Measurements from ENCODE around the gene COL27A1.

The COL27A1 gene

DNA sequence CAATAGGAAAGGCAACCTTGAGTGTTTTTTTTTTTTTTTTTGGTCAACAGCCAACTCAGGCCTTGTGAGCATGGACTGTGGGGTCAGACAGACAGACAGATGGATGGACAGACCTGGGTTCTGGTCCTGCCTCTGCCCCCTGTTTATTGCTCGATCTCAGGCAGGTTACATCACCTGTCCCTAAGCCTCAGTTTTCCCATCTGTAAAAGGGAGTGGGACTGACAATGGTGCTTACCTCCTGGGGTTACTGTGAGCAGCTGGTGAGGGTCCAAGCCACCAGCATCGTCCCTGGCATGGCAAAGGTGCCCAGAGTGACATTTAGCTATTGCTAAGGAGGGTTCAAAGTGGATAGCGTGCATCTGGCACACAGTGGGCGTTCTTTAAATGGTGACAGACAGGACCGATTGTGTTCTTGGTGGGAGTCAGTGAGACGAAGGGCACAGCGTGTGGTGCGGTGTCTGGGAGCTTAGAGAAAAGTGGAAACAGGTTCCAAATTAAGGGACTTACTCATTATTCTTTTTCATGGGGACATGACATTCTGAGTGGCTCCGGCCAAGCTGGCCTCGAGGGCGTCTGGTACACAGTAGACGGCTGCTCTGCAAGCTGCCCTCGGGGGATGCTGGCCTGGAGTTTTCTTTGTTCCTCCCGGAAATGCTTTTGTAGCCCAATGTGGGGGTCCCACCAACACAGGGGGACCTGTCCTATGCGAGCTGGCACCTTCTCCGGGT lies 72.1 kb downstream of the COL27A1 start:
- no peak for DNase-seq (ENCODE audit: low spot score)

DNA sequence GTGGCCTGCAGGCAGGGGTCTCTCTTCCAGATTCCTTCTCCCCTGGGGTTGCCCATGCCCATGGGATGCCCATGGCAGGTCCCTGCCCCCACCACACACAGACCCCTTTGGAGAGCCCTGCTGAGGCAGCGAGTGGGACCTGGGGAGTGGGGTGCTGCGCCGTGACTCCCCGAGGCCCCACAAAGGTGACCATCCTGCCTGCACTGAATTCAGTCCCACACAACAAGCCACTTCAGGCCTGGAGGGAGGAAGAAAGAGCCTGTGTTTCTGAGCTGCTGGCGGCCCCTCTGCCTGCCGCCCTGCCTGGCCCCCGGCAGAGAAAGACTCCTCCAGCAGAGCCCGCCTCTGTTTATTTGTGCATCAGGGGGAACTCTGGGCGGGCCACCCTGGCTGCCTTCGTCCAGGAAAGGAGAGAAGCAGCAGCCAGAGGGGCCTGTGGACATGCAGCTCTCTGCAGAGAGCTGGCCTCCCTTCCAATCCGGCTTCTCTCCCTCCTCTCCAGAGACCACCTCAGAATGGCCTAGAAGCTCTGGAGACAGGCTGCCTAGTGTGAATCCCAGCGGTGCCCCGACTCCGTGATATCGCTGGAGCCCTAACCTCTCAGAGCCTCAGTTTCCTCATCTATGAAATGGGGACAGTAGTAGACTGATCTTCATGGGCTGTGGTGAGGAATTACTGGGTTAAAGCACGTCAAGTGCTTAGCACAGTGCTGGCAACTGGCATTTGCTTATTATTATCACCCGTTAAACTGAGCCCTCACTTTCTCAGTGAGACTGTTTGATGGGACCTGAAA lies 72.9 kb downstream of the COL27A1 start:
- no peak for DNase-seq (ENCODE audit: low spot score)

DNA sequence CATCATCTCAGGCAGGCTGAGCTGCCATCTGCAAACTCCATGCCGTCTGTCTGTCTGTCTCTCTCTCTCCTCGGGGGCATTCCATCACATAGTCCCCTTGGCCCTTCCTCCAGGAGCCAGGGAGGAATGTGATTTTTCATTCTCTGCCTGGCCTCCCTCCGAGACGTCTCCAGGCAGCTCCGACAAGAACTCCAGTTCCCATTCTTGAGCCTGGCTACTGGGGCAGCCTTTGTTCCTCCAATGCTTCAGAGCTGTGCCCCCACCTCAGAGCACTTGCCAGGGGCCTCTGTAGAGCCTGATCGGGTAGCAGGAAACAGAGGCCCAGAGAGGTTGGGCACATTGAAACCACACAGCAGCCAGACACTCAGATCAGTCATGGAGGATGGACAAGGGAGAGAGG lies 74.0 kb downstream of the COL27A1 start:
- no peak for DNase-seq (ENCODE audit: low spot score)

DNA sequence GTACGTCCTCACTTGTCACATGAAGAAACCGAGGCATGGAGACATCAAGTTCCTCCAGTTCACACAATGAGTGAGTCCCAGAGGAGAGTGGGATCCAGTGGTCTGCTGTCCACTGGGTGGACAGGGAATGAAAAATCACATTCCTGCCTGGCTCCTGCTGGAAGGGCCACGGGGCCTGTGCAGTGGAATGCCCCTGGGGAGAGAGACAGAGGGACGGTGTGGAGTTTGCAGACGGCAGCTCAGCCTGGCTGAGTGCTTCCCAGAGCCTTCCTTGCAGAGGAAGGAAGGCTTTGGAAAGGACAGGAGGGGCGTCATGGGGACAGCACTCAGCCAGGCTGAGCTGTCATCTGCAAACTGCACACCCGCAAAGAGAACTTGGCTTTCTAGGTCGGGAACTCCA lies 74.7 kb downstream of the COL27A1 start:
- no peak for DNase-seq (ENCODE audit: low spot score)

DNA sequence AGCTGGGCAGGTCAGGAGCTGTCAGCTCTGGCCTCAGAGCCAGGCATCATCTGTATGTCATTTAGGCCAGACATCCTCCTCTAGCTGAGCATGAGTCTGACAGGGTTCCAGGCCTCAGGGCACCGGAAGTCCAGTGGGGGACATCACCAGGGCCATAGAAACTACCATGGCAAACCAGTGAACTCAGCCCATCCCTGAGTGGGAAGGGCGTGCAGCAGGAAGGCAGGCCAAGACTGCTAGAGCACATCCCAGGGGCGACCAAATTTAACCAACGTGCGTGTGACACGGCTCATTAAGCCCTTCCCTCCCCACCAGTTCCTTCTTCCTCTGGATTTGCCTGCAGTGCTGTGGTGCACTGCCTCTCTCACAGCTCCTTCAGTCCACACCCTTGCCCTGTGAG lies 75.9 kb downstream of the COL27A1 start:
- no peak for DNase-seq (ENCODE audit: low spot score)

DNA sequence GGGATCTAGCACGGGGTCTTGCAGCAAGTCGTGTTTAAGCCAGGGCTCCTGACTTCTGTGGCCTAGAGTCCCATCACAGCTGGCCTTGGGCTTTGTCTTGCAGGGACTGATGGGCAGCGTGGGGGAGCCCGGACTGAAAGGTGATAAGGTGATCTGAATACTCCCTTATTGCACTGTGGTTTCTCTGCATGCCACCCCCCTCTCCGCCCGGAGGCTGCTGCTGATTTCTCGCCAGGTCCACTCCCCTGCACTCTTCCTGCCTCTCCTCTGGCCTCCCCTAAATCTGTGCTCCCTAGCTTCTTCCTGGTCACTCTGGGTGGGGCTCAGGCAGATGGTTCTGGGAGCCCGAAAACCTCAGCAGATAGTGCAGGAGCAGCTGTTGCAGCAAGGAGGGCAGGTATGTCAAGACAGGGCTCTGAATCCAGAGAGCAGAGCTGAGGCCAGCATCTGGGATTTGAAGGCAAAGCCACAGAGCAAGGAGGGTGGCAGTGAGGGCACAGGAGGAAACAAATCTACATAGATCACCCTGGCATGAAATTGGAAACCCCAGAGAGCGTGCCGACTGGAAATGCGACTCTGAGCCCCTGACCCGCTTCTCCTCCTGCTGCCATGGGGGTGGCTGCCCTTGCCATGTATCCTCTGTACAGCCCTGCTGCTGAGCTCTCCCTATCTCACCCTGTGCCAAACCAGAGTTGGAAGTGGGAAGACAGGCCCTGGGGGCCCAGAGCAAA lies 76.5 kb downstream of the COL27A1 start:
- DNase-seq (ENCODE audit: low spot score) = no peak

DNA sequence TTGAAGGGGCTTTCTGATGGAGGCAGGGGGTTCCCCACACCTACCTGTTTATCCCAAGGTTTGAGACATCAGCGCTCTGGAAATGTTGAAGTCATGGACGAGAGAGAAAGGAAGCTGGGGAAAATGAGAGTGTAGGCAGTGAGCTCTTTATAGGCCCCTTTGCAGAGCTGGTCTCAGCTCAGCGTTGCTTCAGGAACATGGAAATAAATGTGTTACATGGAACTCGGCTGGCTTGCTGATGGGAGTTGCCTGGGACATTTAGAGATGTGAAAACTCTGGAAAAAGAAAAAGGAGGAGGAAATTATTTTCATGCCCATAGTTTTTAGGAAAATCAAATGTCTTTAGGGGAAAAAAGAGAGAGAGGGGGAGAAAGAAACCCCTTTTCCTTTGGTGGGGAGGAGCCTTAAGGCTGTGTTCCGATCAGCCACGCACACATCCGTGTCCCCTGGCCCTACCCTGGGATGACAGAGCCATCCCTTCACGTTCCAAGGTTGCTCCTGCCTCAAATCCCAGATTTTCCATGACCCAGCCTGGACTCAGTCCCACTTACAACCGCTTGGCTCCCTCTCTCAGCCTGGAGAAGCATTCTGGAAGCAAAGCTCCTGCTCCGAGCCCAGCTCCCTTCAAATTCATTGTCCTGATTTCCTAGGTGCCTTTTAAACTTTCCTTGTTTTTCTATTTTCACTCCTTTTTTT lies 78.3 kb downstream of the COL27A1 start:
- no peak for DNase-seq (ENCODE audit: low spot score)

DNA sequence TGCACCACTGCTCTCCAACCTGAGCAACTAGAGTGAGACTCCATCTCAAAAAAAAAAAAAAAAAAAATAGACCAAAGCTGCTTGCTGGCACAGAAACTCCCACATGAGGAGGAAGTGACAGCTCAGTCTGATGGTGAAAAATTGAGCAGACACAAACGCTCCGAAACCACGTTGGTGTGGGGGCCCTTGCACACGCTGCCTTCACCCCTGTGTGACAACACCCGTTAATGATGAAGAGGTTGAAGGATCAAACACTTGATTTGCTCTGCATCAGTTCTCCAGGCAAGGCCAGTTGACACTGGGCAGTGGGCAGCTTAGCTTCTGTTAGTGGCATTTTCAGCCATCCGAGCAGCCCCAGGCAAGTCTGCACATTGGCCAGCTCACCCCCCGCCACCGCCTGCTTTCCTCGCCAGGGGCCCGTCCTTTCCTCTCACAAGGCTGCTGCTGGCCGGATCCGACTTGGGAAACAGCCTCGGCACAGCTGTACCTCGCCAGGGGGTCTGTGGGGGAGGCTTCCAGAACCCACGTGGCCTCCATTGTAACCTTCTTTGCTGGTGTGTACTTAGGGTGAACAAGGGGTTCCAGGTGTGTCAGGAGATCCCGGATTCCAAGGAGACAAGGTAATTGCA lies 79.8 kb downstream of the COL27A1 start:
- no peak for DNase-seq (ENCODE audit: low spot score)

DNA sequence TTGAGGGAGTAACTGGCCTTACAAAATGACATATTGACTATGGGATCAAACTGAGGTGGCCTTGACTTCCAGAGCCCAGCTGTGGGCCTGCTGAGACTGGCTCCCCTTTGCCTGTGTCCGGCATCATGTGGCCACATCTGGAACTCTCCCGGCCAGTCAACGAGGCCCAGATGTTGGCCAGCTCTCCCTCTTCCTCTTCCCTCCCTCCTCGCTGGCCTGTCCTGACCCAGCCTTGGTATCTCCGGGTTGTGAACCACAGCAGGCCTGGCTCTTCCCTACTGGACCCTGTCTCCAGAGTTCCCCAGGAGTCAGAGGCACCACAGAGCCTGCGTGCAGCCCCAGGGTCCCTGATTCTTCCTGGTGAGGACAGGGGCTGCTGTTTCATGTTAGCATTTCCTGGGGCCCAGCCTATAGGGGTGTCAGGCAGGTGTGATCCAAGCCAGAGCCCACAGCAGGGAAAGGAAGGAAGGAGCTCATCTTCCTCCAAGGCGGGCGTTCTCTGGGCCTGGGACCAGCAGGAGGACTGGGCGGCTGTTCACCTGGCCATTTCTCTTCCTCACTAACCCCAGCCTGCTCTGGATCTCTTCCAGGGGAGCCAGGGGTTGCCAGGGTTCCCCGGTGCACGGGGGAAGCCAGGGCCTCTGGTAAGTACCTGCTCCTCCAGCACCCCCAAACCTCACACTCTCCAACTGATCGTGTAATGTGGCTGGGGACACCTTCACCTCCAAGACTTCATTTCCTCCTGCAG lies 81.2 kb downstream of the COL27A1 start:
- no peak for DNase-seq (ENCODE audit: low spot score)

DNA sequence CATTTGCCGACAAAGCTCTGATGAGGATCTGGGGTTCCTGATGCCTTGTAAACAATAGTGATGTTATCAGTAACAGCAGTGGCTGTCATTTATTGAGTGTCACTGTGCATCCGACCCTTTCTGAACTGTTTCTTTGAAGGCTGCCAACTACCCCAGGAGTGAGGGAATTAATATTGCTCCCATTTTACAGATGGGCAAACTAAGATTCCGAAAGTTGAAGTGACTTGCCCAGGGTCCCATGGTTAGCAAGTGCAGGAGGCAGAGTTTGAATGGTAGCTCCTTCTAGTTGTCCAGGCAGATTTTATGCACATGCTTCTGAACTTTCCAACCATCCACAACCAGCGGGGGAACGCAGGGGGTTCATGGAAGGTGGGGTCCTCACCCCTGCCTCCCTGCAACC lies 81.9 kb downstream of the COL27A1 start:
- DNase-seq (ENCODE audit: low spot score) = no peak

DNA sequence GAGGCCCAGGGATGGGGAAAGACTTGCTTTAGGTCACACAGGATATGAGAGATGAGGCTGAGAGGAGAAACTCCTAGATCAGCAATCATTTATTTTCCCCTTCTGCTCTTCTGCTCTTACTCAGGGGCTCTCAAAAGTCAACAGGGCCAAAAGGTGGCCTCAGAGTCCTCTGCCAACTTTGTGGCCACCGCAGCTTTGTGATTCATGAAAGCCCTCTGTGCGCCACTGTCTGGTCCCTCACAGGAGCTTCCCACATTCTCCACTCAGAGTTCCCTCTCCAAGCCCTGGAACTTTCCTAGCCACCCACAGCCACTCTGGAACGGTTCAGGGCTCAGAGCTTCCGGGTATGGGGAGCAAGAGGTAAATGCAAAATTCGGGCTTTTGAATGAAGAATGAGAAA lies 82.4 kb downstream of the COL27A1 start:
- no peak for DNase-seq (ENCODE audit: low spot score)

DNA sequence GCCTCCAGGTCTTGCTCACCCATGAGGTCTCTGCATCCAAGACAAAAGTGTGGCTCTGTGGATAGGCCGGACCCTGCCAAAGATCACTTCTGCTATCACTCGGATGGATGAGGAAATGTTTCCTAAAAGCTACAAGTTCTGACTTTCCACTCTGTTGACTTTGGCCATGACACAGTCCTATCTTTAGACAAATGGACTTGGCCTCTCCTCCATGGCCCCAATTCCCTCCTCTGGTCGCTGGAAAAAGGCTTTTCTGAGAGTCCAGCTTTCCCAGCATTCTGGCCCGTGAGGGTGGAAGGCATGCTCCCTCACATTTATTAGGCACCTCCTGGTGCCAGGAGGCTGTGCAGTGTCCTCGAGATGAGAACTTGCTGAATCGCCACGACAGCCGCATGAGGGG lies 83.1 kb downstream of the COL27A1 start:
- DNase-seq (ENCODE audit: low spot score) = no peak

DNA sequence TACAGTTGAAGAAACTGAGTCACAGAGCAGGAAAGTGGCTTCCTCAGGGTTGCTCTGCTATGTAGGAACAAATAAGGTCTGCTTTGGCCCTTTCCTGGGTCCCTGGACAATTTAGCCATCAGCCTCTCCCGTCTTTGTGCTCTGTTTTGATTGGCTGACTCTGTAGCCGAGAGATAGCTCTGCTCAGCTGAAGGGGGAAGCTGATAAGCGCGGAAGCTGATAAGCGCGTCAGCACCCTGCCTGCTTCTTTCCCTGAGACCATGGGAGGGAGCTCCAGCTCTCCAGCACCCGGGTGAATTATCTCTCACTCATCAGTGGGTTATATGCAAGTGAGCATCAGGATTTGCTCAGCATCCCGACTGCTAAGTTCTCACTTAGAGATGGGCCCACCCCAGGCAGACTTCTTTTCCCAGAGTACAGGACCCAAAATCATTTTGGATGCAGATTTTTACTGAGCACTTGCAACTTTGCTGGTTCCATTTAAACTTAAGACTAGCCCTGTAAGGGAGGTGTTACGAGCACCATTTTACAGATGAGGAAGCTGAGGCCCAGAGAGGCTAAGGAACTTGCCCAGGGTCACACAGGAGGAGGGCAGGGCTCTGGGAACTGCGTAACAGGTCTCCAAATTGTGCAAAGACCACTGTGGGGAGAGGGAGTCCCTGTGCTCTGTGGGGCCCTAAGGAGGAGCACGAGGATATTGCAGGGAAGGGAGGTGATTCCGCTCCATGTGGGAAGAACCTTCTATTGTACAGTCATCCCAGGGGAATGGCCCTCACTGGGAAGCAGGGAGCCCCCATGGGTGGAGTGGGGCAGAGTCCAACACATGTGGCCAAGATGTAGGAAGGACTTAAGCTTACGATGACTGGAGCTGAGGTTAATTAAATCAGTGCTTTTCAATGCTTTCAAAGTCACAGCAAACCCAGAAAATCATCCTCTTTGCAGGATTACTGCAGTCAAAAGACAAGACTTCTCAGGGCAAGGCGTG lies 83.8 kb downstream of the COL27A1 start:
- DNase-seq (ENCODE audit: low spot score) = no peak

DNA sequence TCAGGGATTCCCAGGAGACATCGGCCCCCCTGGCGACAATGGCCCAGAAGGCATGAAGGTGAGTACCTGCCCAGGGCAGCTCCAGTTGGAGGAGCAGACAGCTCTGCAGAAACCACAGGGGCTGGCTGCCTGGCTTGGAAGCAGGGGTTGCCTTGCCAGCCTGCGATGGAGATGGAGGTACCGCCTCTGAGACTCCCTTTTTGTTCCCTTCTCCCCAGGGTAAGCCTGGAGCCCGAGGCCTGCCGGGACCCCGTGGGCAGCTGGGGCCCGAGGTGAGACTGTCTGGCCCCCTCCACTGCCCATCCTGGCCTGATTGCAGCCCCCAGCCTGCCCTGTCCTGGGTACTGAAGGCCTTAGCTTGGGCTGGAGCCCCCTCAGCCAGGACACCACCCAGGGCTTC lies 84.9 kb downstream of the COL27A1 start:
- DNase-seq (ENCODE audit: low spot score) = no peak

DNA sequence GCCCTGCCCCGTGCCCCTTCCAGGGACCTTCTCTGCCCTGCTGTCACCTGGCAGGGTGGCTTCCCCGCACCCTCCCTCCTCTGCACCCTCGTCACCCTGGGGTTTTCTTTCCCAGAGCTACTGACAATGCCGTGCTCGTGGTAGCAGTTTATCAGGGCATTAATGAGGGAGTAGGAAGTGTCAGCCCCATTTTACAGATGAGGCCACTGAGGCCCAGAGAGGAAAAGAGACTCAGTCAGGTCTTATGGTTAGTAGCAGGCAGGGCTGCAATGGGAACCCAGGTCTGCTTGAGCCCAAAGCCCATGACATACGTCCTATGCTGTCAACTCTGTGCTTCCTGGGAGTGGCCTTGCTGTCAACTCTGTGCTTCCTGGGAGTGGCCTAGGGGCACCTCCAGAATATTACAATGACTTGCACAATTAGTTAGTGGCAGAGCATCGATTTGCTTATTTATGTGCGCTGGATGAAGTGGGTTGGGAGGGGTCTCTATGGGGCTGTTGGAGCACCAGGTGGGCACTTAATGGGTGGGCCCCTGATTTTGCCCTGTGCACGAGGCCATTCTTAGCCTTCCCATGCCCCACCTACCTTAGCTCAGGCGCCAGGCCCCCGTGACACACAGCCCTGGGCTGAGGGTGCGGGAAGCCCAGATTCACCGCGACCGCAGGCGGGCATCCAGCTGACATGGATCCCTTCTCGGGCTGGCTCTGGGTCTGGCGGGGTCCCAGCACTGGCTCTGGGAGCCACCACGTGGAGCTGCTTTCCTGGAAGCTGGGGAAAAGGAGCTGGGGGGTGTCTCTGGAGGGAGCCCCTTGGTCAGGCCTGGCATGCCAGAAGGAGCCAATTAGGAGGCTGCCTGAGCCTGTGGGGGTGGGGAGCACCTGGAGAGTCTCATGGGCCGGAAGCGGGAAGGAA lies 85.6 kb downstream of the COL27A1 start:
- DNase-seq (ENCODE audit: low spot score) = no peak

DNA sequence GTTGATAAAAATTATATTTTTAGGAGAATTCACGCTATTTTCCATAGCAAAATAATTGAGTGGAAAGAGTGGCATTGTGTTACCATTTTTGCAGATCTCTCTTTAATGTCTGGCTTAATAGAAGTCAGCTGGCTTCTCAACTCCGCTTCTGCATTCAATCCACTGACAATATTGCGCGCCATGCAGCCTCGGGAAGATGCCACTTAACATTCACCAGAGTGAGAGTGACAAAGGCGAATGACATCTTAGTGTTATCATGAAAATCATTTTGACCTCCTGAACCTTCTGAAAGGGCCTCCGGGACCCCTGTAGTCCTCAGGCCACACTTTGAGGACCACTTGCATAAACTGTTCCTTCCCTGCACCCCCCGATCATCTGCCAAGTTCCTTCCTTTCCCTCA lies 87.5 kb downstream of the COL27A1 start:
- DNase-seq (ENCODE audit: low spot score) = no peak

DNA sequence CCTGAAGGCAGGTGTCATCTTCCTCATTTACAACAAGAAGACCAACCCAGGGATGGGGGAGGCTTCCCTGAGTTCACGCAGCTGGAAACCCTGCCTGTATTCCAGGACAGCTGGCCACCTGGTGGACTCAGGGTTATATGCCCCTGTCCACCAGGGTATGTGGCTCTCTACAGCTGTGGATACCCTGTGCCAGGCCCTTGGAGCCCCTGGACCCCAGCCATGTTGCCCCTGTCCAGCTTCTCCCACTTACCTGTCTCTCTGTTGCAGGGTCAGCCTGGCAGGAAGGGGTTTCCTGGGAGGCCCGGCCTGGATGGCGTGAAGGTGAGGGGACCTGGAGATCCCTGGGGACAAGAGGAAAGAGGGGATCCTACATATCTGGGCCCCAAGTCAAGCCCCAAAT lies 87.9 kb downstream of the COL27A1 start:
- DNase-seq (ENCODE audit: low spot score) = no peak

DNA sequence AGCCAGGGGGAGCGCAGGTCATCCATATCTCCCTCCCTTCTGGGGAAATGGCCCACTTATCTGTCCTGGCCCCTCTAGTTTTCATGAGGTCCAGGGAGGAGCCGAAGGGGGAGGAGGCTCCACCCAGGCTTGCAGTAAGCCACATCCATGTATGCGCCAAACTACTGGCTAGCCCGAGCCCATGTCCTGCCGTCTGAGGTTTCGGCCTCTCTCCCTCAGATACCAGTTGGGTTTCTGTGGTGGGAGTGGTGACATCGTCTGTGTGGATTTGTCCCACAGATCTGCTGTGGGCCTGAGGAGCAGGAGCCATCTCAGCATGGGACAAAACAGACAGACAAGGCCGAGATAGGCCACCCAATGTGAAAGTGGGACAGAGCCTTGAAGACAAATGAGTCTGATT lies 89.2 kb downstream of the COL27A1 start:
- DNase-seq (ENCODE audit: low spot score) = no peak

DNA sequence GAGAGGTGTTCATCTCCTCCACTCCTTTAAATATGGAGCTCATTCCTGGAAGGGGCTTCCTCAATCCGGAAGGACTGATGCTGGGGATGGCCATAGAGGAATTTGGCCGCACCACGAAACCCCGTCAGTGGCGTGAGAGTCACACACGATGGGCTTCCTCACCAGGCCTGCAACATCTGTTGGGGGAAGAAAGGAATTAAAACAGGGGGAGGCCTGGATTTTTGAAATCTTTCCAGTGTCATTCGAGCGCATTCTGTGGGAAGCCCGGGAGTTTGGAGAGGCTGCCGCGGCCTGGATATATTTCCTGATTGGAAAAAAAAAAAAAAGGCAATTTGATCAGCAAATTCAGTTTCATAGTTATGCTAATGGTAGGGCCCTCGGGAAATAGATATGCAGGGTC lies 91.2 kb downstream of the COL27A1 start:
- no peak for DNase-seq (ENCODE audit: low spot score)
